Panc1 (cell line): ENCODE data around the gene RAMP2. TPM values are rescaled to one million over a fixed set of nuclear protein-coding genes. Genes with fewer than 3 reads are reported as not detected.
"Not testable (repeated sequence)": the region's sequence is repeated elsewhere in the genome, so short reads cannot be mapped to it uniquely, and the experiment has no call there.

Experiments
- ATAC-seq: fragments of 200-7000 bp; cut with Tn5 transposase; 2 replicates; pipeline ENCODE4 v1.9.1; 2020; ENCODE audit warnings: mild to moderate bottlenecking, moderate library complexity
- BruUV-seq: library from RNA; stranded (reverse); fragments of 400-500 nt; replicated peaks from 2 replicates; lab custom pipeline; 2021; lab: Mats Ljungman, UMichigan
- CTCF ChIA-PET: fragments of 300-600 bp; sonication (Branson Sonifier 250); formaldehyde crosslinking; loops from one replicate; lab custom pipeline; 2022; ENCODE audit warnings: antibody characterized with exemption; lab: Charles Lee
- POLR2A ChIA-PET: fragments of 300-600 bp; sonication (Branson Sonifier 250); formaldehyde crosslinking; loops from one replicate; lab custom pipeline; 2022; ENCODE audit warnings: antibody characterized with exemption; lab: Charles Lee
- DNase-seq: peaks from one replicate; pipeline ENCODE4 v3.0.0-alpha.2; 2010; ENCODE audit warnings: low read depth, low spot score
- H3K27ac ChIP-seq: 2 replicates; pipeline ENCODE4 v1.5.1; 2011; ENCODE audit warnings: mild to moderate bottlenecking, low read length, inconsistent platforms
- H3K27me3 ChIP-seq: fragments of 200-500 bp; sonication (Bioruptor generic); 2 replicates; pipeline ENCODE4 v1.6.0; 2014; ENCODE audit warnings: low read length, inconsistent platforms; ENCODE audit not compliant: control insufficient read depth, insufficient read depth
- H3K36me3 ChIP-seq: fragments of 200-500 bp; sonication (Bioruptor generic); 2 replicates; pipeline ENCODE4 v1.5.1; 2014; ENCODE audit warnings: inconsistent platforms, mild to moderate bottlenecking, low read length, moderate library complexity; ENCODE audit not compliant: control insufficient read depth, insufficient read depth
- H3K4me1 ChIP-seq: 2 replicates; pipeline ENCODE4 v1.5.1; 2011; ENCODE audit warnings: inconsistent platforms, mild to moderate bottlenecking, low read length, moderate library complexity; ENCODE audit not compliant: control insufficient read depth, insufficient read depth
- H3K4me3 ChIP-seq, 2 experiments: 2 replicates each; pipeline ENCODE4 v1.5.1; 2011 to 2012; ENCODE audit warnings: low read depth in 2 of 2, low read length in 2 of 2, mild to moderate bottlenecking in 2 of 2, inconsistent platforms in 1 of 2, moderate library complexity in 1 of 2
- H3K9me3 ChIP-seq: fragments of 200-500 bp; sonication (Bioruptor generic); 2 replicates; pipeline ENCODE4 v1.5.1; 2014; ENCODE audit warnings: low read depth, mild to moderate bottlenecking, inconsistent platforms, low read length, moderate library complexity; ENCODE audit not compliant: control insufficient read depth, insufficient read depth
- POLR2AphosphoS5 ChIP-seq: IDR thresholded peaks from 2 replicates; pipeline ENCODE4 v1.6.1; 2012; ENCODE audit warnings: mild to moderate bottlenecking, low read depth, low read length, moderate library complexity
- SIN3A ChIP-seq: IDR thresholded peaks from 2 replicates; pipeline ENCODE4 v1.6.1; 2012; ENCODE audit warnings: low read depth, mild to moderate bottlenecking, low read length, moderate library complexity, borderline replicate concordance; ENCODE audit not compliant: insufficient read depth
- TCF7L2 ChIP-seq: IDR thresholded peaks from 2 replicates; pipeline ENCODE4 v1.6.1; 2011; ENCODE audit warnings: mild to moderate bottlenecking, low read depth, low read length, inconsistent platforms
- in situ Hi-C: cut with HindIII; loops from 2 replicates; pipeline ENCODE4 v1.10.0; 2016; ENCODE audit warnings: low sequenced_read_pairs, low pct_unique_long_range_greater_than_20kb
- intact Hi-C: fragments of 100-400 bp; cut with micrococcal nuclease; formaldehyde crosslinking; loops from one replicate; pipeline ENCODE4 v1.10.0; 2022; ENCODE audit not compliant: unreplicated experiment
- total RNA-seq: library from RNA; stranded (reverse); gene quantifications from one replicate; pipeline ENCODE4 v1.2.1, GENCODE V29; 2021; ENCODE audit not compliant: unreplicated experiment
- TF ChIP-seq, protein P1 (sequence below), 2 experiments: IDR thresholded peaks; 2 replicates each; pipeline ENCODE4 v1.6.1; 2011 to 2012; ENCODE audit warnings: low read depth in 2 of 2, control low read depth in 1 of 2, low read length in 1 of 2, mild to moderate bottlenecking in 1 of 2, moderate library complexity in 1 of 2; ENCODE audit not compliant: insufficient read depth in 1 of 2
- TF ChIP-seq, protein P2 (sequence below): fragments of 450-650 bp; IDR thresholded peaks from 2 replicates; pipeline ENCODE4 v1.5.1; 2017; ENCODE audit warnings: mild to moderate bottlenecking

Gene RAMP2
- total RNA-seq, 1 experiment from 2014 or later: 1.1 TPM

DNA sequence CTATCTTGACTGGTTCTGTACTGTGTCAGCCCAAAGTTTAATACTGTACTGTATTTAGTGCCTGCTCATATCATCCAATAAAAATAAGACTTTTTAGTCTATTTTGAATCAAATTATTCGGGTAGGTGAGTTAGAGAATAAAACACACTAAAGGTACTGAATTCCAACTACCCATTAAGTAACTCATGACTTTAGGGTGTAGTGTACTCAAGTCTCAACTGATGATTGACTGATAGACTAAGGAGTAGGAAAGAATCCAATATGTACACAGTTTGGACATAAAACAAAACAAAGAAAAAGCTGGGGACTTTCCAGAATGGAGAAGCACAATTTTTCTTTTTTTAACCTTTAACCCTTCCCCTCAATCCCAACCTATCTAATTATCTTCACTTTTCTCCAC lies 20.3 kb upstream of the RAMP2 start:
- Histone ChIP-seq H3K4me1 (no peaks in the 10 kb centered on the region), H3K4me3 (no peak overlapping the region), H3K36me3 (no peaks in the 10 kb centered on the region), H3K27ac (no peak overlapping the region), H3K27me3 (no peaks in the 10 kb centered on the region), H3K9me3 (no peaks in the 10 kb centered on the region)
- no peak for DNase-seq
- in situ Hi-C loops: no loop called here
- intact Hi-C loops: no loop called here
- TF ChIP-seq, protein P1, sequence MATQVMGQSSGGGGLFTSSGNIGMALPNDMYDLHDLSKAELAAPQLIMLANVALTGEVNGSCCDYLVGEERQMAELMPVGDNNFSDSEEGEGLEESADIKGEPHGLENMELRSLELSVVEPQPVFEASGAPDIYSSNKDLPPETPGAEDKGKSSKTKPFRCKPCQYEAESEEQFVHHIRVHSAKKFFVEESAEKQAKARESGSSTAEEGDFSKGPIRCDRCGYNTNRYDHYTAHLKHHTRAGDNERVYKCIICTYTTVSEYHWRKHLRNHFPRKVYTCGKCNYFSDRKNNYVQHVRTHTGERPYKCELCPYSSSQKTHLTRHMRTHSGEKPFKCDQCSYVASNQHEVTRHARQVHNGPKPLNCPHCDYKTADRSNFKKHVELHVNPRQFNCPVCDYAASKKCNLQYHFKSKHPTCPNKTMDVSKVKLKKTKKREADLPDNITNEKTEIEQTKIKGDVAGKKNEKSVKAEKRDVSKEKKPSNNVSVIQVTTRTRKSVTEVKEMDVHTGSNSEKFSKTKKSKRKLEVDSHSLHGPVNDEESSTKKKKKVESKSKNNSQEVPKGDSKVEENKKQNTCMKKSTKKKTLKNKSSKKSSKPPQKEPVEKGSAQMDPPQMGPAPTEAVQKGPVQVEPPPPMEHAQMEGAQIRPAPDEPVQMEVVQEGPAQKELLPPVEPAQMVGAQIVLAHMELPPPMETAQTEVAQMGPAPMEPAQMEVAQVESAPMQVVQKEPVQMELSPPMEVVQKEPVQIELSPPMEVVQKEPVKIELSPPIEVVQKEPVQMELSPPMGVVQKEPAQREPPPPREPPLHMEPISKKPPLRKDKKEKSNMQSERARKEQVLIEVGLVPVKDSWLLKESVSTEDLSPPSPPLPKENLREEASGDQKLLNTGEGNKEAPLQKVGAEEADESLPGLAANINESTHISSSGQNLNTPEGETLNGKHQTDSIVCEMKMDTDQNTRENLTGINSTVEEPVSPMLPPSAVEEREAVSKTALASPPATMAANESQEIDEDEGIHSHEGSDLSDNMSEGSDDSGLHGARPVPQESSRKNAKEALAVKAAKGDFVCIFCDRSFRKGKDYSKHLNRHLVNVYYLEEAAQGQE (IDR thresholded peaks at IDR 0.05; ENCODE audit: insufficient read depth in 1 of 2, low read depth in 2 of 2, low read length in 1 of 2): no peak
- TF ChIP-seq POLR2AphosphoS5 (no peak), SIN3A (no peak)
- TF ChIP-seq, protein P2, sequence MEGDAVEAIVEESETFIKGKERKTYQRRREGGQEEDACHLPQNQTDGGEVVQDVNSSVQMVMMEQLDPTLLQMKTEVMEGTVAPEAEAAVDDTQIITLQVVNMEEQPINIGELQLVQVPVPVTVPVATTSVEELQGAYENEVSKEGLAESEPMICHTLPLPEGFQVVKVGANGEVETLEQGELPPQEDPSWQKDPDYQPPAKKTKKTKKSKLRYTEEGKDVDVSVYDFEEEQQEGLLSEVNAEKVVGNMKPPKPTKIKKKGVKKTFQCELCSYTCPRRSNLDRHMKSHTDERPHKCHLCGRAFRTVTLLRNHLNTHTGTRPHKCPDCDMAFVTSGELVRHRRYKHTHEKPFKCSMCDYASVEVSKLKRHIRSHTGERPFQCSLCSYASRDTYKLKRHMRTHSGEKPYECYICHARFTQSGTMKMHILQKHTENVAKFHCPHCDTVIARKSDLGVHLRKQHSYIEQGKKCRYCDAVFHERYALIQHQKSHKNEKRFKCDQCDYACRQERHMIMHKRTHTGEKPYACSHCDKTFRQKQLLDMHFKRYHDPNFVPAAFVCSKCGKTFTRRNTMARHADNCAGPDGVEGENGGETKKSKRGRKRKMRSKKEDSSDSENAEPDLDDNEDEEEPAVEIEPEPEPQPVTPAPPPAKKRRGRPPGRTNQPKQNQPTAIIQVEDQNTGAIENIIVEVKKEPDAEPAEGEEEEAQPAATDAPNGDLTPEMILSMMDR: no peak
- no peak for ATAC-seq
- ChIA-PET POLR2A (no interaction called here), CTCF (no interaction called here)
- no TSS peak for BruUV-seq

DNA sequence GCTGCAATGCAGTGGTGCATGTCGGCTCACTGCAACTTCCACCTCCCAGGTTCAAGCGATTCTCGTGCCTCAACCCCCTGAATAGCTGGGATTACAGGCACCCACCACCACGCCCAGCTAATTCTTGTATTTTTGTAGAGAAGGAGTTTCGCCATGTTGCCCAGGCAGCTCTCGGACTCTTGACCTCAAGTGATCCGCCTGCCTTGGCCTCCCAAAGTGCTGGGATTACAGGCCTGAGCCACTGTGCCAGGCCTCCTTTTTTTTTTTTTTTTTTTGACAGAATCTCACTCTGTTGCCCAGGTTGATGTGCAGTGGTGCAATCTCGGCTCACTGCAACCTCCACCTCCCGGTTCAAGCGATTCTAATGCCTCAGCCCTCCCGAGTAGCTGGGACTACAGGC lies 18.1 kb upstream of the RAMP2 start:
- H3K27ac ChIP-seq, BruUV-seq, intact Hi-C loops, DNase-seq, H3K4me1 ChIP-seq, H3K27me3 ChIP-seq, POLR2A ChIA-PET, in situ Hi-C loops, H3K36me3 ChIP-seq, H3K4me3 ChIP-seq, ATAC-seq, H3K9me3 ChIP-seq: not testable (repeated sequence)
- CTCF ChIA-PET: interaction anchor here (0.8 kb wide), 1 partner anchor 21 kb away, joined by 3 read pairs; no protein-coding TSS in a partner anchor

DNA sequence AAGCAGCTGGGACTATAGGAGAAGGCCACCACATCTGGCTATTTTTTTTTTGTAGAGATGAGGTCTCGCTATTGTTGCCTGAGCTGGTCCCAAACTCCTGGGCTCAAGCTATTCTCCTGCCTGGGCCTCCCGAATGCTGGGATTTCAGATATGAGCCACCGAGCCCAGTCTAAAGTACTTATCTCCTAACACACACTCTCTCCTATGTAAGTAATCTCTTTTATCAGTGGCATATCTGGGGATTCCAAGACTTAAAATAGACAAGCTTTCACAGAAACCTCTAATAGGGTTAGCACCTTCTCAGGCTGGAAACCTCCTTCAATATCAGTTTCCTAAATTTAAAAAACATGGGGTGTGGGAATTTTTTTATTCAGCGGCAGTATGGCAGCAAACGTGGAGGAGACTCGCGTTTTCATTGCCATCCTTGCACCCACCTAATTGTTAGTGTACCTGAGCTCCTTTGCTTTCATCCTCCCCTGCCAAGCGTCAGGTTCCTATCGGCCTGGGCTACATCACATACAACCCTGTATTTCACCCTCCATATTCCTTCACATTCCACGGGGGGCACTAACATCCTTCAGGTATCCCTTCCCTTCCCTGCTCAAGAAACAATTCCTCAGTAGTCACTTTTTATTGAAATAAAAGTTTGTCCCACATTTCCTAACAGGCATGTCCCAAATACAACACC lies 17.3 kb upstream of the RAMP2 start:
- ATAC-seq (no peak), DNase-seq (no peak)
- Histone ChIP-seq H3K4me3 (peak overlapping the region; percentile 58 to 70), H3K36me3 (no peaks in the 10 kb centered on the region), H3K4me1 (no peaks in the 10 kb centered on the region), H3K27me3 (no peaks in the 10 kb centered on the region), H3K9me3 (no peaks in the 10 kb centered on the region), H3K27ac (peak overlapping the region; percentile 79)
- in situ Hi-C loops (no loop called here), intact Hi-C loops (no loop called here)
- TF ChIP-seq, protein P2: no peak
- TF ChIP-seq SIN3A (no peak), POLR2AphosphoS5 (no peak), TCF7L2 (no peak)
- TF ChIP-seq, protein P1 (IDR thresholded peaks at IDR 0.05; ENCODE audit: insufficient read depth in 1 of 2, low read depth in 2 of 2, low read length in 1 of 2): no peak
- BruUV-seq: no TSS peak
- ChIA-PET CTCF (interaction anchor here (0.8 kb wide), 1 partner anchor 20 kb away, joined by 3 read pairs; no protein-coding TSS in a partner anchor), POLR2A (no interaction called here)
